HG03039 (cell line): Measurements from ENCODE around the gene NDE1.
"Not testable (repeated sequence)": the region's sequence is repeated elsewhere in the genome, so short reads cannot be mapped to it uniquely, and the experiment has no call there.

ENCODE experiments used
- ATAC-seq: cut with Tn5 transposase; IDR thresholded peaks from one replicate; pipeline ENCODE4 v1.9.1; 2021; ENCODE audit warnings: mild to moderate bottlenecking, moderate library complexity; ENCODE audit not compliant: unreplicated experiment

NDE1 gene

GRCh38 chr16:15650019-15650697, at the start of gene NDE1:
Gene NDE1 (plus strand): TSS chr16:15650245. CDS start chr16:15664779, 14,534 bp downstream.
- ATAC-seq: peak; percentile 70

GRCh38 chr16:15601212-15601879, 48.7 kb upstream of the NDE1 start:
- ATAC-seq: no peak

GRCh38 chr16:15602285-15603044, 47.6 kb upstream of the NDE1 start:
- ATAC-seq: no peak

- no peak for ATAC-seq
These were observed 45.3 kb upstream of the NDE1 start for GRCh38 chr16:15604460-15605440.

- ATAC-seq: no peak
These were observed 44.1 kb upstream of the NDE1 start for GRCh38 chr16:15605839-15606517.

GRCh38 chr16:15606518-15607220, 43.4 kb upstream of the NDE1 start:
- ATAC-seq: no peak

- ATAC-seq: not testable (repeated sequence)
These were observed 42.8 kb upstream of the NDE1 start for GRCh38 chr16:15607221-15607699.

GRCh38 chr16:15607700-15608396, 42.2 kb upstream of the NDE1 start:
- ATAC-seq: no peak

- ATAC-seq: no peak
These were observed 41.4 kb upstream of the NDE1 start for GRCh38 chr16:15608398-15609285.

- ATAC-seq: no peak
These were observed 40.8 kb upstream of the NDE1 start for GRCh38 chr16:15609286-15609649.

GRCh38 chr16:15610369-15610871, 39.6 kb upstream of the NDE1 start:
- no peak for ATAC-seq

GRCh38 chr16:15611610-15612009, 38.4 kb upstream of the NDE1 start:
- ATAC-seq: no peak

GRCh38 chr16:15613676-15614075, 36.4 kb upstream of the NDE1 start:
- no peak for ATAC-seq

GRCh38 chr16:15616012-15616411, 34.0 kb upstream of the NDE1 start:
- no peak for ATAC-seq

- no peak for ATAC-seq
These were observed 33.4 kb upstream of the NDE1 start for GRCh38 chr16:15616475-15617165.

GRCh38 chr16:15617901-15618300, 32.1 kb upstream of the NDE1 start:
- ATAC-seq: no peak

GRCh38 chr16:15618392-15618791, 31.7 kb upstream of the NDE1 start:
- no peak for ATAC-seq
